H9 (cell line): ENCODE results near the gene CD7. TPM values are rescaled to one million over a fixed set of nuclear protein-coding genes. Genes with fewer than 3 reads are reported as not detected.

Experiments used
- DNase-seq: peaks from one replicate; pipeline ENCODE4 v3.0.0-alpha.2; 2017
- H2AFZ ChIP-seq: one replicate; pipeline ENCODE4 v1.6.1; 2013; ENCODE audit warnings: mild to moderate bottlenecking, low read length, control low read depth, moderate library complexity
- H2AK5ac ChIP-seq: 2 replicates; pipeline ENCODE4 v1.6.1; 2013; ENCODE audit warnings: low read length, control low read depth, mixed read lengths; ENCODE audit not compliant: insufficient read length
- H2BK120ac ChIP-seq: one replicate; pipeline ENCODE4 v1.6.1; 2013; ENCODE audit warnings: low read depth, mild to moderate bottlenecking, low read length, control low read depth, inconsistent platforms; ENCODE audit not compliant: poor library complexity, severe bottlenecking
- H2BK12ac ChIP-seq: 2 replicates; pipeline ENCODE4 v1.6.1; 2013; ENCODE audit warnings: low read length, control low read depth, mixed read lengths, low read depth; ENCODE audit not compliant: insufficient read length
- H2BK15ac ChIP-seq: 2 replicates; pipeline ENCODE4 v1.6.1; 2013; ENCODE audit warnings: low read depth, low read length, control low read depth
- H2BK20ac ChIP-seq: one replicate; pipeline ENCODE4 v1.6.1; 2013; ENCODE audit warnings: low read depth, mild to moderate bottlenecking, low read length, control low read depth, inconsistent platforms; ENCODE audit not compliant: poor library complexity, severe bottlenecking
- H2BK5ac ChIP-seq: 2 replicates; pipeline ENCODE4 v1.6.1; 2013; ENCODE audit warnings: low read length, control low read depth, mixed read lengths; ENCODE audit not compliant: insufficient read length
- H3K14ac ChIP-seq: 2 replicates; pipeline ENCODE4 v1.6.1; 2013; ENCODE audit warnings: low read length, control low read depth; ENCODE audit not compliant: insufficient read depth
- H3K18ac ChIP-seq: 2 replicates; pipeline ENCODE4 v1.6.1; 2013; ENCODE audit warnings: low read depth, mild to moderate bottlenecking, mixed read lengths, low read length, control low read depth; ENCODE audit not compliant: insufficient read length
- H3K23ac ChIP-seq: 2 replicates; pipeline ENCODE4 v1.6.1; 2013; ENCODE audit warnings: low read length, control low read depth, mixed read lengths, low read depth; ENCODE audit not compliant: insufficient read length
- H3K23me2 ChIP-seq: 2 replicates; pipeline ENCODE4 v1.6.1; 2013; ENCODE audit warnings: low read depth, mild to moderate bottlenecking, mixed read lengths, low read length, control low read depth; ENCODE audit not compliant: insufficient read length, poor library complexity, severe bottlenecking
- H3K27ac ChIP-seq: 2 replicates; pipeline ENCODE4 v1.5.1; 2013; ENCODE audit warnings: low read length, control low read depth, mixed read lengths, low read depth; ENCODE audit not compliant: insufficient read length
- H3K27me3 ChIP-seq: 2 replicates; pipeline ENCODE4 v1.6.1; 2013; ENCODE audit warnings: low read length, control low read depth, inconsistent platforms; ENCODE audit not compliant: insufficient read depth
- H3K4ac ChIP-seq: 2 replicates; pipeline ENCODE4 v1.6.1; 2013; ENCODE audit warnings: low read depth, mild to moderate bottlenecking, control low read depth, inconsistent platforms, low read length, moderate library complexity
- H3K4me1 ChIP-seq: 2 replicates; pipeline ENCODE4 v1.6.1; 2013; ENCODE audit warnings: low read length, control low read depth, inconsistent platforms; ENCODE audit not compliant: insufficient read depth
- H3K4me2 ChIP-seq: 2 replicates; pipeline ENCODE4 v1.6.1; 2013; ENCODE audit warnings: low read length, control low read depth, mixed read lengths; ENCODE audit not compliant: insufficient read length, insufficient read depth
- H3K56ac ChIP-seq: 2 replicates; pipeline ENCODE4 v1.6.1; 2013; ENCODE audit warnings: low read depth, mild to moderate bottlenecking, mixed read lengths, low read length, control low read depth; ENCODE audit not compliant: insufficient read length
- H3K79me1 ChIP-seq: 2 replicates; pipeline ENCODE4 v1.6.1; 2013; ENCODE audit warnings: low read depth, mild to moderate bottlenecking, moderate library complexity, low read length, control low read depth, inconsistent platforms; ENCODE audit not compliant: insufficient read depth, poor library complexity, severe bottlenecking
- H3K79me2 ChIP-seq: 2 replicates; pipeline ENCODE4 v1.6.1; 2013; ENCODE audit warnings: low read length, control low read depth, inconsistent platforms; ENCODE audit not compliant: insufficient read depth
- H3K9ac ChIP-seq: 2 replicates; pipeline ENCODE4 v1.6.1; 2013; ENCODE audit warnings: low read length, control low read depth, mixed read lengths; ENCODE audit not compliant: insufficient read length; ENCODE audit errors: extremely low read depth
- H3K9me3 ChIP-seq: one replicate; pipeline ENCODE4 v1.6.1; 2013; ENCODE audit warnings: low read depth, low read length, inconsistent platforms; ENCODE audit not compliant: control insufficient read depth
- H3T11ph ChIP-seq: one replicate; pipeline ENCODE4 v1.6.1; 2013; ENCODE audit warnings: mild to moderate bottlenecking, low read length, control low read depth, inconsistent platforms
- H4K20me1 ChIP-seq: one replicate; pipeline ENCODE4 v1.6.1; 2013; ENCODE audit not compliant: control insufficient read depth, insufficient read length, insufficient read depth
- H4K5ac ChIP-seq: 2 replicates; pipeline ENCODE4 v1.6.1; 2013; ENCODE audit warnings: low read depth, mild to moderate bottlenecking, mixed read lengths, low read length, control low read depth; ENCODE audit not compliant: insufficient read length
- H4K8ac ChIP-seq: replicated peaks from 2 replicates; pipeline ENCODE4 v1.6.1; 2013; ENCODE audit warnings: low read length, control low read depth, mixed read lengths, low read depth; ENCODE audit not compliant: insufficient read length
- H4K91ac ChIP-seq: 2 replicates; pipeline ENCODE4 v1.6.1; 2013; ENCODE audit warnings: low read depth, mild to moderate bottlenecking, moderate library complexity, mixed read lengths, low read length, control low read depth; ENCODE audit not compliant: insufficient read length
- H3K27ac Mint-ChIP-seq, 3 experiments: 2 replicates in 2 of 3; 3 replicates in 1 of 3; pipeline ENCODE4 v1.8.0; 2020 to 2021; ENCODE audit warnings: mixed read lengths in 3 of 3, mild to moderate bottlenecking in 1 of 3, moderate library complexity in 1 of 3
- H3K27me3 Mint-ChIP-seq: 2 replicates; pipeline ENCODE4 v1.8.0; 2021; ENCODE audit warnings: low read depth, mild to moderate bottlenecking, moderate library complexity, mixed read lengths
- H3K36me3 Mint-ChIP-seq, 3 experiments: 2 replicates in 2 of 3; 3 replicates in 1 of 3; pipeline ENCODE4 v1.8.0; 2020 to 2021; ENCODE audit warnings: low read depth in 3 of 3, mixed read lengths in 3 of 3; ENCODE audit not compliant: insufficient read depth in 1 of 3
- H3K4me1 Mint-ChIP-seq, 2 experiments: 2 replicates each; pipeline ENCODE4 v1.8.0; 2020; ENCODE audit warnings: mixed read lengths in 2 of 2
- H3K4me3 Mint-ChIP-seq, 2 experiments: 2 replicates in 1 of 2; 3 replicates in 1 of 2; pipeline ENCODE4 v1.8.0; 2020 to 2021; ENCODE audit warnings: mild to moderate bottlenecking in 2 of 2, mixed read lengths in 2 of 2, moderate library complexity in 1 of 2
- H3K9me3 Mint-ChIP-seq, 2 experiments: 2 replicates in 1 of 2; 3 replicates in 1 of 2; pipeline ENCODE4 v1.8.0; 2020; ENCODE audit warnings: mild to moderate bottlenecking in 2 of 2, mixed read lengths in 2 of 2, moderate library complexity in 1 of 2
- CTCF ChIP-seq: fragments of 200-600 bp; sonication (generic); conservative IDR thresholded peaks from 3 replicates; pipeline ENCODE4 v1.8.0; 2021; ENCODE audit warnings: antibody characterized with exemption, mild to moderate bottlenecking
- whole genome bisulfite sequencing: extraction: QIAGEN DNeasy Blood & Tissue Kit; methylation state at CpG from one replicate; pipeline ENCODE4 v1.1.7; 2013; ENCODE audit warnings: missing lambda C conversion rate, low lambda C conversion rate, mixed read lengths; ENCODE audit not compliant: insufficient read length; ENCODE audit errors: extremely low coverage; 5-methylcytosine and 5-hydroxymethylcytosine counted together
- total RNA-seq: library from RNA; stranded (reverse); gene quantifications from 2 replicates; pipeline ENCODE4 v1.2.1, GENCODE V29; 2021

Gene CD7
- total RNA-seq, 1 experiment from 2014 or later = 0.35 TPM

- Histone ChIP-seq H2BK12ac (no peak within 1 kb of the TSS), H3K4me2 (peak within 1 kb of the TSS; percentile 30), H3T11ph (no peak within 1 kb of the TSS), H2BK15ac (no peak within 1 kb of the TSS), H3K9ac (no peak within 1 kb of the TSS), H3K4ac (no peak within 1 kb of the TSS), H3K79me2 (no peaks in the 10 kb centered on the region), H3K23me2 (no peaks in the 10 kb centered on the region), H3K56ac (no peak within 1 kb of the TSS), H2AK5ac (no peak within 1 kb of the TSS), H4K91ac (no peak within 1 kb of the TSS), H3K9me3 (no peaks in the 10 kb centered on the region), H2BK20ac (no peak within 1 kb of the TSS), H3K79me1 (no peaks in the 10 kb centered on the region), H3K23ac (no peak within 1 kb of the TSS), H2BK5ac (no peak within 1 kb of the TSS), H4K8ac (no peak within 1 kb of the TSS), H3K27ac (no peak within 1 kb of the TSS), H3K4me1 (no peaks in the 10 kb centered on the region), H3K14ac (no peak within 1 kb of the TSS; the same call in 1 of the 2 replicates), H3K27me3 (peaks cover 10% of the 10 kb centered on the region; the same call in 1 of the 2 replicates), H3K18ac (no peak within 1 kb of the TSS), H2BK120ac (no peak within 1 kb of the TSS), H2AFZ (no peak within 1 kb of the TSS), H4K5ac (no peak within 1 kb of the TSS), H4K20me1 (no peaks in the 10 kb centered on the region)
- H3K27me3 Mint-ChIP-seq = peaks cover 99% of the 10 kb centered on the region
- TF ChIP-seq CTCF = no peak
- H3K4me1 Mint-ChIP-seq = peaks cover 11 to 29% of the 10 kb centered on the region in 2 experiments
- peak; percentile 61 for DNase-seq
- H3K27ac Mint-ChIP-seq = no peak within 1 kb of the TSS
- H3K4me3 Mint-ChIP-seq = peak within 1 kb of the TSS; percentile 44 to 71
- no peaks in the 10 kb centered on the region; a peak in 1 of 7 replicates for H3K36me3 Mint-ChIP-seq
- 0 out of 5 replicates have a peak, but pooled peaks cover 0 to 3% of the 10 kb centered on the region in 2 experiments for H3K9me3 Mint-ChIP-seq
- no CpG with 5 or more reads among the region's 90 CpGs for WGBS
These were observed 16.1 kb upstream of the CD7 start, which contains the start of gene SECTM1 for GRCh38 chr17:82333279-82334171. Gene SECTM1 (minus strand): TSS chr17:82333766. CDS start chr17:82327240, 6,526 bp downstream.
